SK-N-SH treated with all-trans-retinoic acid at 6 μM for 48 hours (cell line): ENCODE data around the gene CCDC146.

Source experiments
- ATAC-seq: fragments of 200-7000 bp; cut with Tn5 transposase; 3 replicates; pipeline ENCODE4 v1.9.1; 2020; ENCODE audit warnings: mild to moderate bottlenecking, moderate library complexity
- ARNTL ChIP-seq: fragments of 450-650 bp; formaldehyde crosslinking; IDR thresholded peaks from 2 replicates; pipeline ENCODE4 v1.5.0; 2020; ENCODE audit warnings: low read depth, mild to moderate bottlenecking, moderate library complexity, borderline replicate concordance
- BACH2 ChIP-seq: fragments of 250-450 bp; sonication (Bioruptor Pico); IDR thresholded peaks from 2 replicates; pipeline ENCODE4 v1.9.0; 2021; ENCODE audit warnings: mild to moderate bottlenecking, borderline replicate concordance
- CSDC2 ChIP-seq: fragments of 250-450 bp; sonication (Bioruptor Pico); IDR thresholded peaks from 2 replicates; pipeline ENCODE4 v1.5.0; 2020; ENCODE audit warnings: mild to moderate bottlenecking, moderate library complexity
- ESRRG ChIP-seq: fragments of 250-450 bp; sonication (Bioruptor Pico); IDR thresholded peaks from 2 replicates; pipeline ENCODE4 v1.6.1; 2021; ENCODE audit warnings: mild to moderate bottlenecking
- GLIS3 ChIP-seq: fragments of 250-450 bp; sonication (Bioruptor Pico); IDR thresholded peaks from 2 replicates; pipeline ENCODE4 v1.5.0; 2020; ENCODE audit warnings: mild to moderate bottlenecking, moderate library complexity
- ISL1 ChIP-seq: fragments of 250-450 bp; sonication (Bioruptor Pico); IDR thresholded peaks from 2 replicates; pipeline ENCODE4 v2.1.2; 2022; ENCODE audit warnings: mild to moderate bottlenecking, moderate library complexity
- OSR1 ChIP-seq: fragments of 250-450 bp; sonication (Bioruptor Pico); IDR thresholded peaks from 2 replicates; pipeline ENCODE4 v1.8.0; 2022; ENCODE audit warnings: moderate library complexity, mild to moderate bottlenecking, inconsistent platforms
- PPARA ChIP-seq: fragments of 250-450 bp; sonication (Bioruptor Pico); IDR thresholded peaks from 2 replicates; pipeline ENCODE4 v1.5.0; 2020; ENCODE audit warnings: mild to moderate bottlenecking, borderline replicate concordance
- RARB ChIP-seq: fragments of 250-450 bp; sonication (Bioruptor Pico); IDR thresholded peaks from 2 replicates; pipeline ENCODE4 v1.8.0; 2021; ENCODE audit warnings: mild to moderate bottlenecking, moderate library complexity
- SNAI2 ChIP-seq: fragments of 250-450 bp; sonication (Bioruptor Pico); IDR thresholded peaks from 2 replicates; pipeline ENCODE4 v1.5.0; 2020; ENCODE audit warnings: mild to moderate bottlenecking, moderate library complexity
- TCF4 ChIP-seq: fragments of 250-450 bp; sonication (Bioruptor Pico); IDR thresholded peaks from 2 replicates; pipeline ENCODE4 v1.8.0; 2021; ENCODE audit warnings: mild to moderate bottlenecking, moderate library complexity, borderline replicate concordance
- TOX ChIP-seq: fragments of 250-450 bp; sonication (Bioruptor Pico); IDR thresholded peaks from 2 replicates; pipeline ENCODE4 v1.8.0; 2021; ENCODE audit warnings: mild to moderate bottlenecking, moderate library complexity, borderline replicate concordance
- ZC3H10 ChIP-seq: fragments of 250-450 bp; sonication (Bioruptor Pico); IDR thresholded peaks from 2 replicates; pipeline ENCODE4 v1.5.1; 2021; ENCODE audit warnings: mild to moderate bottlenecking, moderate library complexity
- ZFP3 ChIP-seq: fragments of 250-450 bp; sonication (Bioruptor Pico); IDR thresholded peaks from 2 replicates; pipeline ENCODE4 v1.5.0; 2020; ENCODE audit warnings: mild to moderate bottlenecking, moderate library complexity
- ZFP30 ChIP-seq: fragments of 450-650 bp; formaldehyde crosslinking; IDR thresholded peaks from 2 replicates; pipeline ENCODE4 v1.5.0; 2022; ENCODE audit warnings: mild to moderate bottlenecking, moderate library complexity
- ZNF565 ChIP-seq: fragments of 450-650 bp; formaldehyde crosslinking; conservative IDR thresholded peaks from 2 replicates; pipeline ENCODE4 v1.5.0; 2020; ENCODE audit warnings: low read depth, mild to moderate bottlenecking, moderate library complexity
- ZNF70 ChIP-seq: fragments of 450-650 bp; formaldehyde crosslinking; IDR thresholded peaks from 2 replicates; pipeline ENCODE4 v1.5.0; 2020; ENCODE audit warnings: mild to moderate bottlenecking, moderate library complexity
- ZNF8 ChIP-seq: fragments of 450-650 bp; formaldehyde crosslinking; IDR thresholded peaks from 2 replicates; pipeline ENCODE4 v1.5.0; 2020; ENCODE audit warnings: mild to moderate bottlenecking, moderate library complexity
- TF ChIP-seq, protein P1 (sequence below): fragments of 250-450 bp; sonication (Bioruptor Pico); IDR thresholded peaks from 2 replicates; pipeline ENCODE4 v1.8.0; 2020; ENCODE audit warnings: mild to moderate bottlenecking, moderate library complexity, borderline replicate concordance
- TF ChIP-seq, protein P2 (sequence below): fragments of 250-450 bp; sonication (Bioruptor Pico); IDR thresholded peaks from 2 replicates; pipeline ENCODE4 v1.5.1; 2020; ENCODE audit warnings: low read depth, mild to moderate bottlenecking, moderate library complexity
- TF ChIP-seq, protein P3 (sequence below): fragments of 250-450 bp; sonication (Bioruptor Pico); IDR thresholded peaks from 2 replicates; pipeline ENCODE4 v1.8.0; 2021; ENCODE audit warnings: low read depth, mild to moderate bottlenecking, moderate library complexity, borderline replicate concordance
- TF ChIP-seq, protein P4 (sequence below): fragments of 250-450 bp; sonication (Bioruptor Pico); IDR thresholded peaks from 2 replicates; pipeline ENCODE4 v1.5.1; 2021; ENCODE audit warnings: mild to moderate bottlenecking, moderate library complexity

Gene CCDC146

DNA sequence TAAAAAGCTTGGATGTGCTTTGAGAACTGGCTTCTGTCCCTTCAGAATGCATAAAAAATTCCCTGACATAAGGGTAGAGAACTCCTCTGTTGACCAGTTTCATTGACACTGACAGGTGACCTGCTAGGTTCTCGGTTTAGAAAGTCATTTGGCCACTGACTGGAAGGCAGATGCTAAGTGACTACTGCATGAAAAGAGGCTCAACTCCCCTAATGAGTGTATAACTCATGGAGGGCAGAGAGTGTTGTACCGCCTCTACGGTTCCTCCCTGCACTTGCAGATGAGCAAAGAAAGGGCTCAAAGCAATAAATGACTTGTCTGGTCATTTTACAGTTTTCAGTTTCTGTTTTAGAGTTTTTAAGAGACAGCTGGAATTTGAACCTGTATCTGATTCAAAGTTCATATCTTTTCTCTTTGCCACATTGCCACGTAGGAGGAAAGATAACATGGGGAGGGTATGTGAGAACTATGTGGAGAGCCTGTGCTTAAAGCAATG, 80.1 kb downstream of the CCDC146 start:
- TF ChIP-seq, protein P1, sequence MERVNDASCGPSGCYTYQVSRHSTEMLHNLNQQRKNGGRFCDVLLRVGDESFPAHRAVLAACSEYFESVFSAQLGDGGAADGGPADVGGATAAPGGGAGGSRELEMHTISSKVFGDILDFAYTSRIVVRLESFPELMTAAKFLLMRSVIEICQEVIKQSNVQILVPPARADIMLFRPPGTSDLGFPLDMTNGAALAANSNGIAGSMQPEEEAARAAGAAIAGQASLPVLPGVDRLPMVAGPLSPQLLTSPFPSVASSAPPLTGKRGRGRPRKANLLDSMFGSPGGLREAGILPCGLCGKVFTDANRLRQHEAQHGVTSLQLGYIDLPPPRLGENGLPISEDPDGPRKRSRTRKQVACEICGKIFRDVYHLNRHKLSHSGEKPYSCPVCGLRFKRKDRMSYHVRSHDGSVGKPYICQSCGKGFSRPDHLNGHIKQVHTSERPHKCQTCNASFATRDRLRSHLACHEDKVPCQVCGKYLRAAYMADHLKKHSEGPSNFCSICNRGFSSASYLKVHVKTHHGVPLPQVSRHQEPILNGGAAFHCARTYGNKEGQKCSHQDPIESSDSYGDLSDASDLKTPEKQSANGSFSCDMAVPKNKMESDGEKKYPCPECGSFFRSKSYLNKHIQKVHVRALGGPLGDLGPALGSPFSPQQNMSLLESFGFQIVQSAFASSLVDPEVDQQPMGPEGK (CRISPR knock-in tag) = no peak
- TF ChIP-seq ISL1 (CRISPR knock-in tag) = no peak
- no peak for TF ChIP-seq ESRRG (CRISPR knock-in tag)
- TF ChIP-seq TCF4 = no peak
- TF ChIP-seq, protein P2, sequence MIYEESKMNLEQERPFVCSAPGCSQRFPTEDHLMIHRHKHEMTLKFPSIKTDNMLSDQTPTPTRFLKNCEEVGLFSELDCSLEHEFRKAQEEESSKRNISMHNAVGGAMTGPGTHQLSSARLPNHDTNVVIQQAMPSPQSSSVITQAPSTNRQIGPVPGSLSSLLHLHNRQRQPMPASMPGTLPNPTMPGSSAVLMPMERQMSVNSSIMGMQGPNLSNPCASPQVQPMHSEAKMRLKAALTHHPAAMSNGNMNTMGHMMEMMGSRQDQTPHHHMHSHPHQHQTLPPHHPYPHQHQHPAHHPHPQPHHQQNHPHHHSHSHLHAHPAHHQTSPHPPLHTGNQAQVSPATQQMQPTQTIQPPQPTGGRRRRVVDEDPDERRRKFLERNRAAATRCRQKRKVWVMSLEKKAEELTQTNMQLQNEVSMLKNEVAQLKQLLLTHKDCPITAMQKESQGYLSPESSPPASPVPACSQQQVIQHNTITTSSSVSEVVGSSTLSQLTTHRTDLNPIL (CRISPR knock-in tag) = no peak
- no peak for TF ChIP-seq GLIS3 (CRISPR knock-in tag)
- TF ChIP-seq PPARA (CRISPR knock-in tag) = no peak
- TF ChIP-seq RARB (CRISPR knock-in tag) = no peak
- TF ChIP-seq, protein P3, sequence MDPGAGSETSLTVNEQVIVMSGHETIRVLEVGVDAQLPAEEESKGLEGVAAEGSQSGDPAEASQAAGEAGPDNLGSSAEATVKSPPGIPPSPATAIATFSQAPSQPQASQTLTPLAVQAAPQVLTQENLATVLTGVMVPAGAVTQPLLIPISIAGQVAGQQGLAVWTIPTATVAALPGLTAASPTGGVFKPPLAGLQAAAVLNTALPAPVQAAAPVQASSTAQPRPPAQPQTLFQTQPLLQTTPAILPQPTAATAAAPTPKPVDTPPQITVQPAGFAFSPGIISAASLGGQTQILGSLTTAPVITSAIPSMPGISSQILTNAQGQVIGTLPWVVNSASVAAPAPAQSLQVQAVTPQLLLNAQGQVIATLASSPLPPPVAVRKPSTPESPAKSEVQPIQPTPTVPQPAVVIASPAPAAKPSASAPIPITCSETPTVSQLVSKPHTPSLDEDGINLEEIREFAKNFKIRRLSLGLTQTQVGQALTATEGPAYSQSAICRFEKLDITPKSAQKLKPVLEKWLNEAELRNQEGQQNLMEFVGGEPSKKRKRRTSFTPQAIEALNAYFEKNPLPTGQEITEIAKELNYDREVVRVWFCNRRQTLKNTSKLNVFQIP = no peak
- no peak for TF ChIP-seq ZC3H10 (CRISPR knock-in tag)
- no peak for TF ChIP-seq ZFP30
- no peak for TF ChIP-seq ARNTL (CRISPR knock-in tag)
- no peak for TF ChIP-seq ZNF70 (CRISPR knock-in tag)
- TF ChIP-seq, protein P4, sequence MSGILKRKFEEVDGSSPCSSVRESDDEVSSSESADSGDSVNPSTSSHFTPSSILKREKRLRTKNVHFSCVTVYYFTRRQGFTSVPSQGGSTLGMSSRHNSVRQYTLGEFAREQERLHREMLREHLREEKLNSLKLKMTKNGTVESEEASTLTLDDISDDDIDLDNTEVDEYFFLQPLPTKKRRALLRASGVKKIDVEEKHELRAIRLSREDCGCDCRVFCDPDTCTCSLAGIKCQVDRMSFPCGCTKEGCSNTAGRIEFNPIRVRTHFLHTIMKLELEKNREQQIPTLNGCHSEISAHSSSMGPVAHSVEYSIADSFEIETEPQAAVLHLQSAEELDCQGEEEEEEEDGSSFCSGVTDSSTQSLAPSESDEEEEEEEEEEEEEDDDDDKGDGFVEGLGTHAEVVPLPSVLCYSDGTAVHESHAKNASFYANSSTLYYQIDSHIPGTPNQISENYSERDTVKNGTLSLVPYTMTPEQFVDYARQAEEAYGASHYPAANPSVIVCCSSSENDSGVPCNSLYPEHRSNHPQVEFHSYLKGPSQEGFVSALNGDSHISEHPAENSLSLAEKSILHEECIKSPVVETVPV = no peak
- no peak for ATAC-seq

DNA sequence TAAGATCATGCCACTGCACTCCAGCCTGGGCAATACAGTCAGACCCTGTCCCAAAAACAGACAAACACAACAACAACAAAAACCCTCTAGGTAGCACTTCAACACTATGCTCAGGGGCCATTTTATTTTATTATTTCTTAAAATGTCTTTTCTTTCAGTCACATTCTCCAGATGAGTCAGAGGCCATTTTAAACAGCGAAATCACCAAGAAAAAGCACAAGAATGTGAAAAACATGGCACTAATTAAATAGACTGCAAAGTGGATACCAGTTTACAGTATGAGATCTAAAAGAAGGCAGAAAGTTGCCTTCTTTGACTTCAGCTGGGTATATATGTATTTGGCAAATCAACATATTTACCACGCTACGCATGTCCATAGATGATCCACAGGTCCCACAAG, 83.3 kb downstream of the CCDC146 start:
- ATAC-seq = no peak
- TF ChIP-seq TOX (CRISPR knock-in tag) = no peak
- TF ChIP-seq ESRRG (CRISPR knock-in tag) = no peak
- TF ChIP-seq OSR1 (CRISPR knock-in tag) = no peak
- no peak for TF ChIP-seq ISL1 (CRISPR knock-in tag)
- TF ChIP-seq CSDC2 = no peak
- no peak for TF ChIP-seq ZFP3
- TF ChIP-seq TCF4 = no peak
- TF ChIP-seq SNAI2 (CRISPR knock-in tag) = no peak
- no peak for TF ChIP-seq PPARA (CRISPR knock-in tag)
- TF ChIP-seq ARNTL (CRISPR knock-in tag) = no peak

DNA sequence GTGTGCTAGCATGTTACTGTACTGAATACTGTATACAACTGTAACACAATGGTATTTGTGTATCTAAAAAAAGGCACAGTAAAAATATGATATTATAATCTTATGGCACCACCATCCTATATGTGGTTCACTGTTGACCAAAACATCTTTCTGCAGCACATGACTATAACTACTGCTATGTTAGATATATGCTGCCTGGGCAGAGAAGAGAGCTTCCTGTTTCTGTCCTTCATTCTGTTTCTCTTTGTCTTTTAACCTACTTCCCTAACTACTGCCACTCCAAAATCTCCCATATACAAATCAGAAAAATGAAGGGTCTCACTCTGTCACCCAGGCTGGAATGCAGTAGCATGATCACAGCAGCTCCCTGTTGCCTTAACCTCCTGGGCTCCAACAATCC, 86.0 kb downstream of the CCDC146 start:
- no peak for ATAC-seq
- TF ChIP-seq ZFP3 (no peak), TCF4 (no peak), ISL1 (CRISPR knock-in tag) (no peak), PPARA (CRISPR knock-in tag) (no peak), RARB (CRISPR knock-in tag) (no peak), OSR1 (CRISPR knock-in tag) (no peak), TOX (CRISPR knock-in tag) (no peak), ZNF70 (CRISPR knock-in tag) (no peak), ZC3H10 (CRISPR knock-in tag) (no peak), CSDC2 (no peak), BACH2 (no peak), ZNF8 (CRISPR knock-in tag) (no peak), ZFP30 (no peak), GLIS3 (CRISPR knock-in tag) (no peak), ZNF565 (no peak)
- TF ChIP-seq, protein P3 = no peak
